ENCODE data around the gene DGKA. TPM values are rescaled to one million over a fixed set of nuclear protein-coding genes. Genes with fewer than 3 reads are reported as not detected.
"Not testable (repeated sequence)": the region's sequence is repeated elsewhere in the genome, so short reads cannot be mapped to it uniquely, and the experiment has no call there.

The DGKA gene
- total RNA-seq, 1 donor from 2014 or later = 70.1 TPM

DNA sequence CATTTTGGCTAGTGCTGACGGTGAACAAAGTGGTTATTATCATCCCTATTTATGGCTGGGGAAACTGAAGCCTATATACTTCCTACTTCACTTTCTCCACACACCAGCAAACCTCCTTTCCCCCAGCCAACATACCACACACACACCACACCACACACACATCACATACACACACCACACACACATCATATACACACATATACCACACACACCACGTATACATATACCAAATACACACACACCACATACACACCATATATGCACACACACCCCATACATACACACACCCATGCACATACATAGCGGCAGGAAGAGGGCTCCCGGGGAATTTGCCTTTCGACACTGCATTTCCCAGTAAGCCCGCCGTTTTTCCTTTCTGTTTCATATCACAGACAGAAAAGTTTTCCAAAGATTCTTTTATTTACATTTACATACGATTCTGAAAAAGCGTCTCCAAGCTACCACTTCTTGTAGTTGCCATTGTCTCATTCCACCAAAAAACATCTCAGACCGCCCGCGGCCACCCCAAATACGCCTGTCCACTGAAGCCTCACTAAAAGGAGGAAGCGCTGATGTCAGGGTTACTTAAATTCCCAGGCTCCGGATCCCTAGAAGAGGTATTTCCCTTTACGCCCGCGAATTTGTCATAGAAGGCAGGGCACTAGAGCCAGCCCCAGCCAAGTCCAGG lies 42.1 kb downstream of the DGKA start:
- no peaks in the 10 kb centered on the region for H3K27me3 Mint-ChIP-seq (ENCODE audit: unreplicated experiment)
- no peak overlapping the region for H3K4me3 Mint-ChIP-seq (ENCODE audit: unreplicated experiment)
- TF ChIP-seq, protein P1, sequence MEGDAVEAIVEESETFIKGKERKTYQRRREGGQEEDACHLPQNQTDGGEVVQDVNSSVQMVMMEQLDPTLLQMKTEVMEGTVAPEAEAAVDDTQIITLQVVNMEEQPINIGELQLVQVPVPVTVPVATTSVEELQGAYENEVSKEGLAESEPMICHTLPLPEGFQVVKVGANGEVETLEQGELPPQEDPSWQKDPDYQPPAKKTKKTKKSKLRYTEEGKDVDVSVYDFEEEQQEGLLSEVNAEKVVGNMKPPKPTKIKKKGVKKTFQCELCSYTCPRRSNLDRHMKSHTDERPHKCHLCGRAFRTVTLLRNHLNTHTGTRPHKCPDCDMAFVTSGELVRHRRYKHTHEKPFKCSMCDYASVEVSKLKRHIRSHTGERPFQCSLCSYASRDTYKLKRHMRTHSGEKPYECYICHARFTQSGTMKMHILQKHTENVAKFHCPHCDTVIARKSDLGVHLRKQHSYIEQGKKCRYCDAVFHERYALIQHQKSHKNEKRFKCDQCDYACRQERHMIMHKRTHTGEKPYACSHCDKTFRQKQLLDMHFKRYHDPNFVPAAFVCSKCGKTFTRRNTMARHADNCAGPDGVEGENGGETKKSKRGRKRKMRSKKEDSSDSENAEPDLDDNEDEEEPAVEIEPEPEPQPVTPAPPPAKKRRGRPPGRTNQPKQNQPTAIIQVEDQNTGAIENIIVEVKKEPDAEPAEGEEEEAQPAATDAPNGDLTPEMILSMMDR (IDR thresholded peaks at IDR 0.05) = no peak
- H3K9me3 Mint-ChIP-seq (ENCODE audit: unreplicated experiment) = no peaks in the 10 kb centered on the region
- no peak overlapping the region for H3K27ac Mint-ChIP-seq (ENCODE audit: unreplicated experiment)
- no peaks in the 10 kb centered on the region for H3K36me3 Mint-ChIP-seq (ENCODE audit: unreplicated experiment)
- H3K4me1 Mint-ChIP-seq (ENCODE audit: unreplicated experiment) = peaks cover 10% of the 10 kb centered on the region
- DNase-seq (ENCODE audit: extremely low spot score, unreplicated experiment) = no peak

DNA sequence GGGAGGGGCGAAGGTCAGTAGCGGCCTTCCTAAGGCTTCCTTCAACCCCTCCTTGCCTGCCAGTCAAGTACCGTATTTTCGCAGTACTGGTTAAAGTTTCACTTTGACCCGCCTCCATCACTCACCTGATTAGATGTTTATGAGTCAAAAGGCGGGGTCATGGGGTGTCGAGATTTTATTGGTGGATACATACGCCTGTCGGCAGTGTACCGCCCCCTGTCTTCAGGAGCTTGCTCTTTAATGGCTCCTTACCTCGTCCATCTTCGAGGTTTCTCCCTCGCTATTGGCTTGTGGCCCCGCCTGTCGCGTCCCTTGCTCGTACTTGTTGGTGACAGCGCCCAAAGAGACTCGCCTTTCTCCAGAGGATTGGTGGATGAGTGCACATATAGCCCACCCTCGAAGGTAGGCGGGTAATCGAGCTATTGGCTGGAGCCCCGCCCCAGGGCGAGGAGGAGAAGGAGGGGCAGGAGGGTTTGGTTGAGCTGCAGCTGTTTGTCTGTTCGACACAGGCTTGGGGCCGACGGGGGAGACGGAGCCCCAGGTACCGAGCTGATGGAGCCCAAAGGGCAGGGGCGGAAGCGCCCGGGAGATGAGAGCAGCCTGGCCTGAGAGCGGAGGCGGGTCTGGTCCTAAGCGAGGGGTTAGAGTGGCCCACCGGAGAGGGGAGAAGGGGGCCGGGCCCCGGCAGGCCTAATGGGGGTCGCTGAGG lies 42.8 kb downstream of the DGKA start, which contains the start of gene RAB5B:
Gene RAB5B, plus strand, starts transcription at position 480 of the 709 bp plus-strand sequence. CDS start 12,883 bp downstream, outside the sequence.
- Mint-ChIP-seq H3K27ac (ENCODE audit: unreplicated experiment) (no peak within 1 kb of the TSS), H3K4me3 (ENCODE audit: unreplicated experiment) (no peak within 1 kb of the TSS), H3K27me3 (ENCODE audit: unreplicated experiment) (no peaks in the 10 kb centered on the region), H3K36me3 (ENCODE audit: unreplicated experiment) (no peaks in the 10 kb centered on the region), H3K9me3 (ENCODE audit: unreplicated experiment) (no peaks in the 10 kb centered on the region), H3K4me1 (ENCODE audit: unreplicated experiment) (peaks cover 10% of the 10 kb centered on the region)
- TF ChIP-seq, protein P1 (IDR thresholded peaks at IDR 0.05) = peak; percentile 50
- DNase-seq (ENCODE audit: extremely low spot score, unreplicated experiment) = peak; percentile 99

DNA sequence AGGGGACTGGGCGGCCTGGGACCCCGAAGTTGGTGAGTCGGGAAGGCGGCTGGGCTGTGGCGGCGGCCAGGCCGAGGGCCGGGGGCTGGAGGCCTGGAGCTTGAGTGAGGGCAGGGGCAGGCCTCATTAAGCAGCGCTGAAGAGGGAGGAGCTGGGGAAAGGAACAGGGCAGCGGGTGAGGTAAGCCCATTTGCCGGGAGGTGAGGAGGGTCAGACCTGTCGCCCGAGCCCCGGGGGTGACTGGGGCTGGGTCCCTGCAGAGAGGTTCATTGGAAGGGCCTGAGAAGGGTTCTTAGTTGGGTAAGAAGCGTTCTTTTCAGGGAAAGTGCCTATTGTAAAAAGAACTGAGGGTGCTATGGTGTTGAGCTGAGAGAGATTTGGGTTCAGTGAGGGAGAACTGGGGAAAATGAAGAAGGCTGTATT lies 43.4 kb downstream of the DGKA start:
- no peak for DNase-seq (ENCODE audit: extremely low spot score, unreplicated experiment)
- H3K27ac Mint-ChIP-seq (ENCODE audit: unreplicated experiment) = no peak overlapping the region
- H3K36me3 Mint-ChIP-seq (ENCODE audit: unreplicated experiment) = peaks cover 4% of the 10 kb centered on the region
- H3K9me3 Mint-ChIP-seq (ENCODE audit: unreplicated experiment) = no peaks in the 10 kb centered on the region
- H3K27me3 Mint-ChIP-seq (ENCODE audit: unreplicated experiment) = no peaks in the 10 kb centered on the region
- TF ChIP-seq, protein P1 (IDR thresholded peaks at IDR 0.05) = no peak
- H3K4me1 Mint-ChIP-seq (ENCODE audit: unreplicated experiment) = peaks cover 10% of the 10 kb centered on the region
- no peak overlapping the region for H3K4me3 Mint-ChIP-seq (ENCODE audit: unreplicated experiment)

DNA sequence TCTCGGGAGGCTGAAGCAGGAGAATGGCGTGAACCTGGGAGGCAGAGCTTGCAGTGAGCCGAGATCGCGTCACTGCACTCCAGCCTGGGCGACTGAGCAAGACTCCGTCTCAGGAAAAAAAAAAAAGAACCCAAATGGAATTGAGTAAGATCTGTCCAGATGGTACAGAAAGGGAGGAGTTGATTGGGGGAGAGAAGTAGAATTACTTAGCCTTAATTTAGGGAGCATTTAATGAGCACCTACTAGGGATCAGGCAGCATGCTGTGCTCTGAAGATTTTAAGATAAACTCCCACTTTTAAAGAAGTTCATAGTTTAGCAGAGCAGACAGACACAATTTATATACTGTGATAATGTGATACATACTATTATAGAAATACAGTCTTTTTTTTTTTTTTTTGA lies 47.4 kb downstream of the DGKA start:
- peaks cover 20% of the 10 kb centered on the region for H3K36me3 Mint-ChIP-seq (ENCODE audit: unreplicated experiment)
- H3K4me1 Mint-ChIP-seq (ENCODE audit: unreplicated experiment) = peaks cover 7% of the 10 kb centered on the region
- no peaks in the 10 kb centered on the region for H3K9me3 Mint-ChIP-seq (ENCODE audit: unreplicated experiment)
- H3K4me3 Mint-ChIP-seq (ENCODE audit: unreplicated experiment) = no peak overlapping the region
- TF ChIP-seq, protein P1 (IDR thresholded peaks at IDR 0.05) = no peak
- no peak overlapping the region for H3K27ac Mint-ChIP-seq (ENCODE audit: unreplicated experiment)
- no peak for DNase-seq (ENCODE audit: extremely low spot score, unreplicated experiment)
- H3K27me3 Mint-ChIP-seq (ENCODE audit: unreplicated experiment) = no peaks in the 10 kb centered on the region

DNA sequence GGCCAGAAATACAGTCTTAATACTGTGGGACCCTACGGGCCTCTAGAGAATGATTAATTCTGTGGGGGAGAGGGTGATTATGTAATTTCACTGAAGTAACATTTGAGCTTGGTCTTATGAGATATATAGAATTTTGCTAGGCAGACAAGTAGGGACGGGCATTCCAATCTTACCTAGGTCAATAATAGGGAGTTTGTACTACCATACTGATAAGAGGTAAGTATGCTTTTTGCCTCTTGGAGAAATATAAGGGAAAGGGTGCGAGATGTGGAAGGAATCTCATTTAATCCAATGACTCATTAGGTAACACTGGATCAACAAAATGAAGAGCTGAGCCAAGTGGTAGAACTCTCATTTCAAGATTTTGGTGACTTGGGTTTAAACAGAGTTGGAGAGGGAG lies 48.1 kb downstream of the DGKA start:
- Mint-ChIP-seq H3K4me1 (ENCODE audit: unreplicated experiment) (peaks cover 7% of the 10 kb centered on the region), H3K27me3 (ENCODE audit: unreplicated experiment) (no peaks in the 10 kb centered on the region), H3K4me3 (ENCODE audit: unreplicated experiment) (no peak overlapping the region), H3K36me3 (ENCODE audit: unreplicated experiment) (peaks cover 25% of the 10 kb centered on the region), H3K9me3 (ENCODE audit: unreplicated experiment) (no peaks in the 10 kb centered on the region), H3K27ac (ENCODE audit: unreplicated experiment) (no peak overlapping the region)
- DNase-seq (ENCODE audit: extremely low spot score, unreplicated experiment) = no peak
- TF ChIP-seq, protein P1 (IDR thresholded peaks at IDR 0.05) = no peak

DNA sequence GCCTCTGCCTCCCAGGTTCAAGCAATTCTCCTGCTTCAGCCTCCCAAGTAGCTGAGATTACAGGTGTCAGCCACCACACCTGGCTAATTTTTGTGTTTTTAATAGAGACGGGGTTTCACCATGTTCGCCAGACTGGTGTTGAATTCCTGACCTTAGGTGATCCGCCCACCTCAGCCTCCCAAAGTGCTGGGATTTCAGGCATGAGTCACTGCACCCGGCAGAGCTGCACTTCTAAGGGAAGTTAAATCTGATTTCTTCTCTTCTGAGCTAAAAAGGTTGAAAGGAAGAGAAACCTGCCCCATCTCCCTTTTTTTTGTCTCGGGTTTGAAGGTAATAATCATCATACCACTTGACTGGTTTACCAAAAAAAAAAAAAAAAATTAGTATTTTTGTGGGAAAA lies 50.9 kb downstream of the DGKA start:
- DNase-seq (ENCODE audit: extremely low spot score, unreplicated experiment); H3K4me1 Mint-ChIP-seq (ENCODE audit: unreplicated experiment); H3K27ac Mint-ChIP-seq (ENCODE audit: unreplicated experiment); H3K4me3 Mint-ChIP-seq (ENCODE audit: unreplicated experiment); H3K9me3 Mint-ChIP-seq (ENCODE audit: unreplicated experiment); H3K27me3 Mint-ChIP-seq (ENCODE audit: unreplicated experiment): not testable (repeated sequence)
- H3K36me3 Mint-ChIP-seq (ENCODE audit: unreplicated experiment) = peaks cover 25% of the 10 kb centered on the region

All from osteocyte (in vitro differentiated cells).